ENCODE results near the gene KIF26B.
A peak's percentile ranks its signal among the peaks of the same experiment; 100 is the strongest.
"Not testable (repeated sequence)": the region's sequence is repeated elsewhere in the genome, so short reads cannot be mapped to it uniquely, and the experiment has no call there.

The KIF26B gene

DNA sequence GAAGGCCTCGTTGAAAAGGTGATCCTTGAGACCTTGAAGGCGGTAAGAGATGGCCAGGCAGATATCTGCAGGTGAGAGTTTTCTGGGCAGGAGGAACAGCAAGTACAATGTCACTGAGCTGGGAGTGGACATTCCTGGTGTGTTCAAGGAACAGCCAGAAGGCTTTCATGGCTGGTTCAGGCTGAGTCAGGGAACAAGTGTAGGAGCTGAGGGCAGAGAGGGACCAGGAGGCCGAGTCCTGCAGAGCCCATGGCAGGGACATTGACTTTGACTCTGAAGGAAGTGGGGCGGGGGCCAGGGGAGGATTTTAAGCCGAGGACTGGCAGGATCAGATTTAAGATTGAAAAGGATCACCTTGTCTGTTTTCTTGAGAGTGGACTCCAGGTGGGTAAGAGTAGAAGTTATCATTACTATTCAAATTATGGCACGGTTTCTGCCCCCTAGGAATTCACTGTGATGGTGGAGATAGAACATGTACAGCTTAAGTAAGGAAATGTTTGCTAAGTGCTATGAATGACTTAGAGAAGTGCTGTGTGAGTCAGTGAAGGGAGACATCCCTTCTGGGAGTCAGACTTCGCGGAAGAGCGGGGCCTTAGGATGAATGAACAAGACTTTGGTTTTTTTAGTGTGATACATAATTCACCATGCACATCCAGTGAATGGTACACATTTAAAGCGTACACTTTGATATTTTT is 202.3 kb downstream of the KIF26B start:
- no peak for DNase-seq (ENCODE audit: low spot score)

DNA sequence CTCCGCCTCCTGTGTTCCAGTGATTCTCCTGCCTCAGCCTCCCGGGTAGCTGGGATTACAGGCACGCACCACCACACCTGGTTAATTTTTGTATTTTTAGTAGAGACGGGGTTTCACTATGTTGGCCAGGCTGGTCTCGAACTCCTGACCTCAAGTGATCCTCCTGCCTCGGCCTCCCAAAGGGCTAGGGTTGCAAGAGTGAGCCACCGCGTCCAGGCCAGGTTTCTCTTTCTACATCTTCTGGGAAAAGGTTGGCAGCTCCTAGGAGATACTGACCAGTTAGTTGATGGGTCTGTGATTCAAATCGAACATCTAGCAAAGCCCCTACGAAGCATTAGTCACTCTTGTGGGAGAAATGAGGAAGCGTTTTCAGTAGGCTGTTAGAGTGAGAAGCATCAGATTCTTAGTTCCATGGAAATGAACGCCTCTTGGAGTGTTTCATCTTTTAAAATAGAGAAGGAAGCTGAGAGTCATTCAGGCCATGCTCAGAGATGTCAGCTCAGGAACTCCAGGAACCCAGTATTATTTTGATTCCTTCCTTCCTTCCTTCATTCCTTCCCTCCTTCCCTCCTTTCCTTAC is 204.4 kb downstream of the KIF26B start:
- not testable (repeated sequence) for DNase-seq (ENCODE audit: low spot score)

DNA sequence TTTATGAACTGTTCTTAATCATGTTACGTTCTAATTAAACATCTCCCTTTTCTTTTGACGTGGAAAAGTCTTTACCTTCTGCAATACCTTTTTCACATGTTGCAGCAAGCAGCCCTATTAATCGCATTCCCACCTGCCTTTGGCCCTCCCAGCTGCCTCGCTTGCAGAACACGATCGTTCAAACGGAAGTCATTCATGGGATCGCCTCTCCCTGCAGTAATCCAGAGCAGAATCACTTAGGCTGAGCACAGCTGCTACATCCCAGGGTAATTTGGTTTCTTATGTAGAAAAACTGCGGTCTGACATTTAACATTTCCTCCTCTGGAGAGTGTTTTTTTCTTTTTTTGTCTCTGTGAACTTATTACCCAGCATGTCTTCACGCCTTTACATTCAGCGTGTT is 206.3 kb downstream of the KIF26B start:
- no peak for DNase-seq (ENCODE audit: low spot score)

DNA sequence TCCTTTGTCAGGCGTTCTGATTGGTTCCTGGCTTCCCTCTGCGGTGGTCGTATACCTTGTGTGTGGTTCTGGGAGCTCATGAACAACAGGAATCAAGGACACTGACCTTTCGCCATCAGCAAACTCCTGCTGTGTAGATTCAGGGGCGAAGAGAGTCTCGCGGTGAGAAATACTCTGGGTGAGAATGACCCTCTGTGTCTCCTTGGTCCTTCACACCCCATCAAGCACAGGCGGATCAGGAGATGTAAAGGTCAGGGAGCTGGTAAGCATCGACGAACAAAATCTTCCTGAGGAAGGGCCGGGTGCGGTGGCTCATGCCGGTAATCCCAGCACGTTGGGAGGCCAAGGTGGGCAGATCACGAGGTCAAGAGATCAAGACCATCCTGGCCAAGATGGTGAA is 207.2 kb downstream of the KIF26B start:
- no peak for DNase-seq (ENCODE audit: low spot score)

DNA sequence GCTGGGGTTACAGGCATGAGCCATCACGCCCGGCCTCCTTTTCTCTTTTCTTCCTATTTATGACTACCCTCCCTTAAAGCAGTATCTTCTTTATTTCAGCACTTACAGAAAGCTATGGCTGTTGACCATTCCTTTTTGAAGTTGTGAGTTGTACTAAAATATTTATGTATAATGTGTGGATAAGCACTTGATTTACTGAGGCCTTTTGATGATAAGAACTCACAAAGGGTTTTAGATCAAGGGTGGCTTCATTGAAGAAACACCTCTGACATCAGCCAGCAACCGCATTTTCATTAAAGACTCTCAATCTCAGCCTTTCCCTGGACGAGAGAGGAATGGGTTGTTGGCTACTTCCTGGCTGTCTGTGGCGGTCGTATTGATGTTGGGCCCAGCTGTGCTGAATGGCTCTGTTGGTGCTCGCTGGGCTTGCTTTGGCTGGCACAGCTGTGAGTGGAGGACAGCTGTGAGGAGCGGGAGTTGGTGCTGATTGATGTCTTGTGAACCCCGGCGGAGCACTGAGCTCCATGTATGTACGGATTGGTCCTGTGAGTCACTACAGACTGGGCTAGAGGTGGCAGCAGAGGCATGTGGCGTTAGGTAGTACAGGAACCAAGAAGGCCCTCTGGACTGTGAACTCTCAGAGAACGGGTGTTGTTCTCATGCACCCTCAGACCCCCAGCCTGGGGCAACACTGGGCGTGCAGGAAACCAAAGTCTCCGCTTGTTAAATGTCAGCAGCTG is 208.8 kb downstream of the KIF26B start:
- no peak for DNase-seq (ENCODE audit: low spot score)

DNA sequence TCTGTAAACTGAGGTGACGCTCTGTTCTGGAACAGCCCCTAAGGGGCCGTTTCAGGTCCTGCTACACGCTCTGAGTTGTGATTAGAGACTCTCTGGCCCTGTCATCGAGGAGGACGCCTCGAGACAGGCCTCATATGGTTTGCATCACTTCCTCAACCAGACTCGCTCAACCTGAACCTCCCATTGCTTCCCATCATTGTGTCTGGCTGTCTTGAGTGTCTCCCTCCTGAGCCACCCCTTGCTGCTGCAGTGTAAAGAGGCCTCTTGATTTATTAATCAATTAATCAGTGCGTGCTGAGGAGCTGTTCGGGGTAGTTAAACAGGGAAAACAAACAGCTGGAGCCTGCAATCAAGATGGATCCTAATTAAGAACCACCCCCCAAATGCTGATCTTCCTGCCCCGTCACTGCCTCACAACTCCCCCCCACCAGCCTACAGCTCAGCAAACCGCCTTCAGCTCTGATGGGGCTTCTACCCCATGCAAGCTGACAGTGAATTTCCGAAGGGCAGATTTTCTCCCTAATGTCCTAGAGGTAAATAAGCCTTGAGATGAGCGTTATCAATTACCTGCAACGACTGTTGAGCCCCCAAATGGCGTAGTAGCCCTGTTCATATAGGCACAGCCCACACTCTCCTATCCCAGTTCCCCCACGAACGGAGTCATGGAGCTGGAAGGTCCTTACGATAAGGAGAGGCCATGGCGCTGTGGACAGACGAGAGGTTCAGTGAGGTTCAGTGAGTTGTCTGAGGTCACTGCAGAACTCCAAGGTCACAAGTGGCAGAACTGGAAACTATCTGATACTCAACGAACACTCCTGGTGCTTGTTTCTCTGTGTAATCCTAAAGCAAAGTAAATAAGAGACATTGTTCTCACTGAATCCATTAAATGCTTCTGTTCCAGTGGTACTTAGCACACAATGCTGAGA is 210.6 kb downstream of the KIF26B start:
- no peak for DNase-seq (ENCODE audit: low spot score)

DNA sequence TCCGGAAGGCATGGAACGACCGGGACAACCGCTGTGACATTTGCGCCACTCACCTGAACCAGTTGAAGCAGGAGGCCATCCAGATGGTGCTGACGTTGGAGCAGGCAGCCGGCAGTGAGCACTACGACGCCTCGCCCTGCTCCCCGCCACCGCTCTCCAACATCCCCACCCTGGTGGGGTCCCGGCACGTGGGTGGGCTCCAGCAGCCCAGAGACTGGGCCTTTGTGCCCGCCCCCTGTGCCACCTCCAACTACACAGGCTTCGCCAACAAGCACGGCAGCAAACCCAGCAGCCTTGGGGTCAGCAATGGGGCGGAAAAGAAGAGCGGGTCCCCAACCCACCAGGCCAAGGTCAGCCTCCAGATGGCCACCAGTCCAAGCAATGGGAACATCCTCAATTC is 212.1 kb downstream of the KIF26B start:
- DNase-seq (ENCODE audit: low spot score) = no peak

DNA sequence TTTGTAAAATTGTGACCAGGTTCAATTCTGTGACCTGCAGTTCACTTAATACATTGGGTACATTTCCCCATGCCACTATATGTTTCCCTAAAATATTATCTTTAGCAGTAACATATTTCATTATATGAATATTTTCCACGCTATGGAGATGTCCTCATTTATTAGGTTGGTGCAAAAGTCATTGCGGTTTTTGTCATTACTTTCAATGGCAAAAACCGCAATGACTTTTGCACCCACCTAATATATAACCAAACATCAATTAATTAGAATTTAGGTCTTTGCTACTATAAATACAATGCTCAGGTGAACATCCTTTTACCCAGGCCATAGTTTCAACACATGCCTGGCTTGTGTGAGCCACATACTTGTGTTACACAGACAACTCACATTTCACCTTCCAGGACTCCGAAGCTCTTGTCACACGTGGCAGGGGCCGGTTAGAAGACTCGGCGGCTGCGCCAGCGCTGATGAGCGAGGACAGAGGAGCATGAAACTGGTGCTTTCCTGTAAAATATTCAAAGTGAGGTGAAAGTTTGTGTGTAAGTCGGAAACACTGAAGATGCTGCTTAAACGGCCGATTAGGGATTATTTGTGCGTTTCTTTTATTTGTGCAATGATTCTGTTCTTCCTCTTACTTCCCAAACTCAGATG is 215.5 kb downstream of the KIF26B start:
- DNase-seq (ENCODE audit: low spot score) = no peak

DNA sequence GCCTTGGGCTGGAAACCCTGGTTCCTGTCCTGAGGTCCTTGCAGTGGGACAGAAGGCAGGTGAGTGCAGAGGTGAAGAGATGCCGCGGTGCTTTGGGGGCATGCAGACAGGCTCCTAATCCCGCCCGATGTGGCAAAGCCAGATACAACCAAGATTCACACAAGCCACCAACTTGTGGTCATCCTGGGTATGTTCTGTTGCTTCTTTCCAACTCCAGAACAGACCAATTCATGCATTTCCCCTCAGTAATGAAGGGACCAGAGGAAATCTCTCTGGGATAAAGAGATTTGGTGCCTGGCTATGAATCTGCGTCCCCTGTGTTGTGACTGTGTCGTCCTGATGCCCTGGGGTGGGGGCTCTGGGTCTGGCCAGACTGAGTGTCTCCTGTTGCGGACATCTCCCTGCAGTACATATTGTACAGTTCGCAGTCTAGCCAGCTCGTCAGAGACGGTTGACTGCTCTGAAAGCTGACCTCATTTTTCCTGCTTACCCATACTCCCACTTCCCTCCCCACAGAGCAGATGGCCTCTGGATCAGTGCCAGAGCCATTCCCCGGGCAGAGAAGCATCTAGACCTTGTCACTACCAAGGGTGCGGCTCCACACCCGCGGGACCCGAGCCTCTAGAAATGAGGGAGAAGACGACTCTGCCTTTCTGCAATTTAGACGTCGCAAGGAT is 216.3 kb downstream of the KIF26B start:
- DNase-seq (ENCODE audit: low spot score) = no peak

DNA sequence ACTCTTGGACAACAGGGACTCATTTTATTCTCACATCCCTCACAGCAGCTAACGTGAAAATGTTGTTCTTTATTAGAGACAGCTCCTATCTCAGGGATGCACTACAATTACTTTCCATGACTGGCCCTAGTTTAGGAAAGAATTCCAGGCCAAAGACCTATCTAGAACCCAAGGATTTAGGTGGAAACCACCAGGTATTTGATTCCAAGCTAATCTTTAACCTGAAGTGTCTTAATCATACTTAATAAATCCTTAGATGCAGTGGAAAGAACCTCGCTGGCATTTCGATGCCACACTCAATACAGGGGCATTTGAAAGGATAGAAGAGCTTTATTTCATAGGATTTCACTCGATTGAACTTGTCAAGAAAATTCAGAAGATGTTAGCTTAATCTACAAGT is 218.3 kb downstream of the KIF26B start:
- DNase-seq (ENCODE audit: low spot score) = no peak

DNA sequence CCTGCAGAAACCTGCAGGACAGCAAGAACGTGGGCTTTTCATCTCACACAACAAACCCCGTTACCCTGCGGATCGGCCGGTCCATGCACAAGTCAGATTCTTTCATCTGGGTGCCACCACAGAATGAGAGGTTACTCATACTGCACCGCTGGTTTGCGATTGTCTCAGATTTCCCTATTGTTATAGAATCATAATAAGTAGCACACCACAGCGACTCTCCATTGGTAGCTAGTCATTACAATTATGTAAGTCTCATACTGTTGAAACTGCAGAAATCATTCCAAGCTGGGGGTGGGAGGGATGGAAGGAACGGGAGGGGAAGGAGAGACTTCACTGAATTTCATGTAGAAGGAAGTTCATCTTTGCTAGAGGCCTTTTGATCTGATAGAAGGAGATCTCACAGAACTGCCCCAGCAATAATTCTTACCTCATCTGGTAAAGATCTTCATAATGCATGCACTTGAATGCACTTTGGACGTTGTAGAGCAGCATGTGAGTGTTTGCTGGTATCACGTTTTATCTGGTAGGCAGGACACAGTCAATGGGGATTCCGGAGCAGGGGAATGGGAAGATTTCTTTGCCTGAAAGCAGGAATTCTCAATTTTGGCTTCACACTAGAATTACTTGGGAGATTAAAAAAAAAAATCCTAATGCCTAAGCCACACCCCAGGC is 221.1 kb downstream of the KIF26B start:
- DNase-seq (ENCODE audit: low spot score) = no peak

DNA sequence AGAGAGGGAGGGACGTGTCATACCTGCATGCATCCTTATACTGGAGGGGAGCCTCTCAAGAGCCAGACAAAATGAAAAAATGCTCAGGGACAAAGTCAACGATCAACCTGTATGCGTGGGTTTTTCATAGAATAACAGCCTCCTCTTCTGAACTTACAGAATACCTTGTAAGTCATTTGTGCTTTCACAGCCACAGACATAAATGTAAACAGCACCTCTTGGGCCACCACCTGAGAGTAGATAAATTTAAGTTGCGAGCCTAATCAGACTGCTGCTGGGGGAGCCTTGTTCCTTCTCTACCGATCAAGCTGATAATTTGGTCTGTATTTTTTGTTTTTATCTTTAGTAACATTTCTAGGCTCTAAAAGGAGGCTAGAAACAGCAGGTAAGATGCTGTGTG is 223.1 kb downstream of the KIF26B start:
- DNase-seq (ENCODE audit: low spot score) = no peak

DNA sequence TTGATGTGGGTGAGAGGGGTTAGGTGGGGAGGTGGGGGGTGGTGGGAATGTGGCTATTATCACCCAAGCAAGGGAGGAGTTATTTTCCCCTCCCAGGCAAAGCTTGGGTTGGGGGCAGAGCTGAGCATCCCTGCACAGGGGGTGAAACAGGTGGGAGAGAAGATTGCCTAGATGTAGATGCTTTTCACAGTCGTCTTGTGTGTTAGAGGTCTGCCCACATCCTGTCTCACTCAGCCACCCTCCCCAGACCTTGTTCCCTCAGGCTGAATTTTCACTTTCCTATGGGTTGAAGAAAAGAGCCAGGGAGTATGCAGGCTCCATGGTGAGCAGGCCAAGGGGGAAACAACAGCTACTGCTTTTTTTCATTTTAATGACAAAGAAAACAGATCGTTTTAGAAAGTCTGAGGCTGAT is 223.5 kb downstream of the KIF26B start:
- no peak for DNase-seq (ENCODE audit: low spot score)

DNA sequence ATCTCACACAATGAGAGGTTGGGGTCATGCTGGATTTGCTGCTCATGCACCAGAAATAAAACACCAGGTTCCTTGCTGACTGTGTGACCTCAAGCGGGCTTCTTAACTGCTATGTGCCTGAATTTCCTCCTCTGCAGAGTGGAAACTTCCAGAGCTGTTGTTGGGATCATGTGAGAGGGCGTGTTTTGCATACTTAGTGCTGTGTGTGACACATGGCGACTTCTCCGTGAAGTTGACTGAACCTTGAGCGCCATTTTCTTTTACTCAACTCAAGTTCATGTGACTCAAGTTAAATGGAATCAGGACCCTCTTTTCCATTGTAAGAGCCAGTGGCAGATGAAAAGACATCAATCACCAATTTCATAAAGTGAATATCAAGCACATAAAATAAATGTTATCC is 224.0 kb downstream of the KIF26B start:
- DNase-seq (ENCODE audit: low spot score) = no peak

DNA sequence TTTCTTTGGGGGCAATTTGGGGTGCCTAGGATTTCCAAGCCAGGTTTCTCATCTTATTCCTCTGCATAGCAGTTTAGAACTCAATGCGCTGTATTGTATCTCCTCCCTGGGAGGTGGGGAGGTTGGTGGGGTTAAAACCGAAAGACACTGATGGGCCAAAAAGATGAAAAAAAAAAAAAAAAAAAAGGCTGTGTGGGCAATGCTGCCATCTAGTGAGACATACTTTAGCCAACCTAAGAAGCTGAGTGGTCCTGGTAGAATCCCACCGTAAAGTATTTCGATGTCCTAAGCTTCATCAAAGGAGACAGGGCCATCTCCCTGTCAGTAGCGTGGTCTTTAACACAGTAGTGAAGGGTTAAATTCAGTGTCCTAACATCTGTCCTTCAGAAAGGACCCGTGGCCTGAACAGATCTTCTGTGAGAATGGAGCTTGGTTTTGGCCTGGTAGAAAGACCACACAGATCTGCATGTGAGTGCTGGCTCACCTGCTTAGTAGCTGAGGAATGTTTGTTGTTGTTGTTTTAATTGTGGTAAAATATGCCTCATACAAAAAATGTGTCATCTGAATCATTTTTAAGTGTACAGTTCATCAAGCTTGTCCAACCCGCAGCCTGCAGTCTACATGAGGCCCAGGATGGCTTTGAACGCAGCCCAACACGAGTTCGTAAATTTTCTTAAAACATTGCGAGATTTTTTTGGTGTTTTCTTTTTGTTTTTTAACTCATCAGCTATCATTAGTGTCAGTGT is 226.2 kb downstream of the KIF26B start:
- DNase-seq (ENCODE audit: low spot score) = peak; percentile 48

DNA sequence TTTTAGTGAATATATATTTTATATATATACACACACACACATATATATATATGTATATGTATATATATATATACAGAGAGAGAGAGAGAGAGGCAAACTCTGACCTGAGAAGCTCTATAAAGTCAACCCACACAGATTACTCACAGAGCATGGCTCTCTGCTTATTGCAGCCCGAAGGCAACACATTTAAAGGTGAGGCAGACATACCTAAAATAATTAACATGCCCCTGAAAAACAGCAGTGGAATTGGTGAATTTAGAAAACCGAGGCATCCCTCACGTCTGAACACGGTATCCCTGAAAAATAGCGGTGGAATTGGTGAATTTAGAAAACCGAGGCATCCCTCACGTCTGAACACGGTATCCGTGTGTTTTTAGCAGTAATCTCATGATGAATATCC is 228.2 kb downstream of the KIF26B start:
- no peak for DNase-seq (ENCODE audit: low spot score)

DNA sequence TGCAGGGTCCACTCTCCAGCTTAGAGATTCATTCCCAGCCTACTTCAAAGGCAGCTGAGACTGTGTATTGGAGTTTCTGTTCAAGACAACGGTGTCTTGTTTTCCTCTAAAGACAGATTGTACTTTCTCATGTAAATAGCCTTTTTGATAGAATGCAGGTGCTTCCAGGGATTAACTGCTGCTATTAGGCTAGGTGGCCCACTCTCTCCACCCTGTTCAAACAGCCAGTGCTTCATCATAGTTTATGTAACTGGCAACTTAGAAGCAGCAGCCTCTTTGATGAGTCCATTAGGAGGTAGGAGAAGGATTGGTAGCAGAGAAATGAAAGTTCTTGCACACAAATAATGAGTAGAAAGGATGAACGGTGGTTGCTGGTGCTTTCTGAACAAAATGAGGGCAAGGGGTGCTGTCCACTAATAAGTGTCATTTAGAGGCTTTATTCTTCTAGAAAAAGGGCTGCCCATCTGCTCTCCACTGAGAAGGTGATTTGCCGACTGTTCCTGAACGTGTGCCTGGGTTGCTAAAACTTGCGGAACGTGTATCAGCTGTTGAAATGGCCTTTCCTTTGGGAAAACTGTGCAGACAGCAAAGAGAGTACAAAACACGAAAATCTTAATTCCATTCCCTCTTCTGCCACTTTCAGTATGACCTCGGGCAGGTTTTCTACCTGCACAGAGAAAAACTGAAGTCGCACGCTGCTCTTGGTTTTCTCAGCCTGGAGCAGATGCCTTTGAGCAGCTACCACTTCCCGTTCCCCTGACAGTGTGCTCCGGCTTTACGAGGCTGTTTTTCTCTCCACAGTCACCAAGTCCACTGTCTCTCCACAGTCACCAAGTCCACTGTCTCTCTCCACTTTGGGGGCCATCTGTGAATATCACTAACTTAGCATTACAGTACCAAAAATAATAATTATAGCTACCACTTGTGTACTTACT is 228.9 kb downstream of the KIF26B start:
- DNase-seq (ENCODE audit: low spot score) = no peak

DNA sequence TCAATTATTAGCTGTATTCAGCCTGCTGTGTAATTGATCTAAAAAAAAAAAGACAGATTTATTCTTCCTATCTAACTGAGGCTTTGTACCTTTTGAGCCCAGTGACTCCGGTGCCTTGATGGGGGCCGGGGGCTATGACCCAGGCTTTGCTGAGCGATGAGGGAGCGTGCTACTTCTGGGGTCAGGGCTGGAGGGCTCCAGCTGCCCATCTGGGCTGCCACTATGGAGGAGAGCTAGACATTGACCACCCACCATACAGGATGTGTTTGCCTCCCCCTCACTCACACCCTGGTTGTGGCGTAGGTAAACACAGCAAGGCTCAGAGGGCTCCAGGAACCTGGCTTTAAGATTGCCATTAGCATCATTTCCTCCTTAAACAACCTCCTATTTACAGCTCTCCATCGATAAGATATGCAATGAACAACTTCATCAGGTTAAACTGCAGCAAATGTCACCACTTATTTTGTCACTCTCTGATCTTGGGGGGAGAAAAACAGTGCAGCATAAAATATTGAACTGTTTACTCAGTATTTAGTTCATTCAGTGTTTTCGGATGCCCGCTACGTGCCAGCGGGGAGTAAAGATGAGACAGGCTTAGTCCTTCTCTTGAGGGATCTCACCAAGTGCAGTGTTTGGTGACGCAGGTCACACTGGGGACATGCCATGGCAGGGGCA is 231.6 kb downstream of the KIF26B start:
- DNase-seq (ENCODE audit: low spot score) = no peak
